ENCODE data around the gene UBAC1.

UBAC1 gene

DNA sequence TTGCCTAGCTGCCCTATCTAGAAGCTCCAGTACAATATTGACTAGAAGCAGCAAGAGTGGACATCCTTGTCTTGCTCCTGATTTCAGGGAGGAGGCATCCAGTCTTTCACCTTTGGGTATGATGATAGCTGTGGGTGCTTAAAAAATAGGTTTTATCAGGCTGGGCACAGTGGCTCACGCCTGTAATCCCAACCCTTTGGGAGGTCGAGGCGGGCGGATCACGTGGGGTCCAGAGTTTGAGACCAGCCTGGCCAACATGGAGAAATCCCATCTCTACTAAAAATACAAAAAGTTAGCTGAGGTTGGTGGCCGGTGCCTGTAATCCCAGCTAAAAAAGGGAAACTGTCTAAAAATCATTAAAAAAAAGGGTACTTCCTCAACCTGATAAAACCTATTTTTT is 51.8 kb downstream of the UBAC1 start:
- no peak for DNase-seq
- no peak for TF ChIP-seq GATA1 (IDR thresholded peaks at IDR 0.05; ENCODE audit: low read depth, low read length)
- peak; percentile 9 for TF ChIP-seq POLR2A (IDR thresholded peaks at IDR 0.05; ENCODE audit: low read length)

DNA sequence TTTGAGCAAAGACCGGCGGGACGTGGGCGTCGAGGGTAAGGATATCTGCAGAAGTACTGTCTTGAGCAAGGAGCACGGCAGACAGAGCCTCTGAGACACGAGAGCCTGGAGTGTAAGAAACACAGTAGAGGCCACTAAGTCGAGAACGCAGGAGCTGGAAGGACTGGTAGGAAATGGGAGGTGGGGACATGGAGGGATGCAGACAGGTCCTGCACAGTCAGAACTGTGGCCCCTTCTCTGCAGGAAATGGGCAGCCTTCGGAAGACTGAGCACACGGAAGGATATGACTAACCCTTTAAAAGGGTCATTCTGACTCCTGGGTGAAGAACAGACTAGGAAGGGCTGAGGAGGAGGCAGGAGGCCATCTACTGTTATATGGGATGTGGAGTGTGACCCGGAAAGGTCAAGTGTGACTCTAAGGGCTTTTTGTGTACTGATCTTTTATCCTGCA is 52.4 kb downstream of the UBAC1 start:
- TF ChIP-seq POLR2A (IDR thresholded peaks at IDR 0.05; ENCODE audit: low read length) (peak; percentile 22), GATA1 (IDR thresholded peaks at IDR 0.05; ENCODE audit: low read depth, low read length) (no peak)
- peak in 1 of 2 experiments; percentile 33 for DNase-seq

DNA sequence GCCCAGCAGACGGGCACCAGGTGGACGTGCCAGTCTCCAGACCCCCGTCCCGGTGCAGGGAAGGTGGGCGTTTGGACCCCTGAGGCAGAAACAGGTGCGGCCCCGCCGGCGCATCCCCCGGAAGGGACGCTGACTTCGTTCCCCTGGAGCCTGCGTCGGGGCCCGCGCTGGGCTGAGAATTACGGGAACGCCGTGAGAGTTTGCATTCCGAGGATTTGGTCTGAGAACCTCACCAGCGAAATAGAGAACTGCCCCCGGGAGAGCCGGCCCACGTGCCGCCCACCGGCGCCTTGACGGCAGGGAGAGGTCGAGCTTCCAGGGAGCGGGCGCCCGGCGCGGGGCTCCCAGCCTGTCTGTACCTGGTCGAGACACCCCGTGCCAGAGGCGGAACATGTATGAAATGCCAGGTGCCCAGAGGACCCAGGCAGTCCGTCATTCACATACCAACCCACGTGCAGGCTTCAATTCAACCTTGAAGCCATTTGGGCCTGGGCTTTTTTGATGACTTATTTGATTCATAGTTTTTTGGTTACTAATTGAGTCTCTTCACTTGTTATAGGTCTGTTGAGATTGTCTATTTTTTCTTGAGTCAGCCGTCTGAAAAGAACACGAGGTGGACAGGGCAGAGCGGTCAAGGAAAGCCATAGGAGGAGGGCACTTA is 53.0 kb downstream of the UBAC1 start:
- DNase-seq = no peak

DNA sequence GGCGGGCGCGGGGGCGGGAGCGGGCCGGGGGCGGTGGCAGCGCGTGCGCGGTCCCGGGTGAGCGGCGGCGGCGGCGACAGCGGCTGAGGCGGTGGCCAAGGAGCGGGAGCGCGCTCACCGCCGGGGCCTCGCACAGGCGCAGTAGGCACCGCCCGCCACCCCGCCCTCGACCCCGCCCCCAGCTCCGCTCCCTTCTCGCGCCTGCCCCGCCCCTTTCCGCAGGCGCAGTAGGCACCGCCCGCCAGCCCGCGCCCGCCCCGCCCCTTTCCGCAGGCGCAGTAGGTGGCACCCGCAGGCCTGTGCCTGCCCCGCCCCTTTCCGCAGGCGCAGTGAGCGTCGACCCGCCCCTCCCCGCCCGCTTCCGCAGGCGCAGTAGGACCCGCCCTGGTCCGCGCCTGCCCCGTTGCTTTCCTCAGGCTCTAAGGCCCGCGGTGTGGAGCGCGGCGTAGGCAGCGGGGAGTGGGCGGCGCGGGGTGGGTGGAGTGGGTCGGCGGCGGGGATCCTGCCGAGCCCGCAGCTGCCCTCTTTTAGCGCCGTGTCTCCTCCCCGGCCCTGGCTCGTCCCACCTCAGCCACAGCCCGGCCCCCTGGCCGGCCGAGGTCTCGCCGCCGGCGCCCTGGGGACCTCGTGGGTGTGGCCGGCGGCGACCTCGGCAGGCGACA is 53.6 kb downstream of the UBAC1 start, which contains the start of gene CAMSAP1:
Gene CAMSAP1, minus strand, starts transcription at position 116 of the 662 bp plus-strand sequence. CDS start 387 bp downstream, outside the sequence.
- peak; percentile 96 to 99 for DNase-seq
- TF ChIP-seq POLR2A (IDR thresholded peaks at IDR 0.05; ENCODE audit: low read length) = peak; percentile 29
- TF ChIP-seq GATA1 (IDR thresholded peaks at IDR 0.05; ENCODE audit: low read depth, low read length) = no peak

More for the DNA sequence above, 53.0 kb downstream of the UBAC1 start:
- TF ChIP-seq GATA1 (IDR thresholded peaks at IDR 0.05; ENCODE audit: low read depth, low read length) = no peak
- no peak for TF ChIP-seq POLR2A (IDR thresholded peaks at IDR 0.05; ENCODE audit: low read length)

DNA sequence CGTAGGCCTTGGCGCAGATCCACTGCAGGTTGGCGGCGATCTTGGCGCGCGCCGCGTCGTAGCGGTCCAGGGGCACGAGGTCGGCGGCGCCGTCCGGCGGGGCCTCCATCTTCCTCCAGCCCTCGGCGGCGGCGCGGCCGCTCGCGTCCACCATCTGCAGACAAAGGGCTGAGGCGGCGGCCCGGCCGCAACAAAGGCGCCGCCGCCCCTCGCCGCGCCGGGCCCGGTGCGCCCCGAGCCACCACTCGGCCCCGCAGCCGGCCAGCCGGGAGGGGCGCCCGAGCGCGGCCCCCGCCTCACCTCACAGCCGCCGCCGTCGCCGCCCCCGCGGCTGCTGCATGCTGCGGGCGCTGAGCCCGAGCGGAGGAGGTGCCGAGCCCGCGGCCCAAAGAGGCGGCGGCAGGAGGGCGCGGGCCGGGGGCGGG is 54.2 kb downstream of the UBAC1 start:
- peak in 1 of 2 experiments; percentile 74 for DNase-seq
- TF ChIP-seq GATA1 (IDR thresholded peaks at IDR 0.05; ENCODE audit: low read depth, low read length) (no peak), POLR2A (IDR thresholded peaks at IDR 0.05; ENCODE audit: low read length) (no peak)

DNA sequence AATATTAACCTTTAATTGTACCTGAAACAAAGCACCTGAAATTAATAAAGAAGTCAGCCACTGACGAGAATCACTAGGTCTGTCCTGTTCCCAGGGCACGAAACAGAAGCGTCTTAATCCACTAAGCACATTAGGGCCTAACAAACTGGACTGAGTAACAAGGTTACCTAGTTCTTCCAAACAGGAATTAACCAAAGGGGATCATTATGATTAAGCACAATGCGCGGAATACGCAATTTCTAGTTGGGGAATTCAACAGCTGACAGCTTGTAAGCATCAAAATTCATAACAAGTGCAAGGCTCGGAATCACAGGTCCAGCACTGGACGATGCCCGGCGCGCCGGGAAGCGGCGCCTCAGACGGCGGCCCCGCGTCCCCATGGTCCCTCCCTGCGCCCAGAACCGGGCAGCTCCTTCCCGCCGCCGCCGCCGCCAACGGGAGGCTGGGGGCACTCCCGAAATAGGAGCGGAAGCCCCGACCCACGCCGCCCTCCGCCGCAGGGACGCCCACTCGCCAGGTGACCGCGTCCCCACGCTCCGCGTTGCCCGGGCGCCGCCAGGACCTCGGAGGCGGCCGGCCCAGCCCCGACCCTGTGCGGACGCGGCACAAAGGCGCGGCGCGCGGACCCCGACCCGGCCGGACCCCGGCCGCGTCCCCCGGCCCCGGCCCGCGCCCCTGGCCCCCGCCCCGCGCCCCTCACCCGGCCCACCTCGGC is 54.7 kb downstream of the UBAC1 start:
- no peak for TF ChIP-seq GATA1 (IDR thresholded peaks at IDR 0.05; ENCODE audit: low read depth, low read length)
- TF ChIP-seq POLR2A (IDR thresholded peaks at IDR 0.05; ENCODE audit: low read length) = no peak
- peak; percentile 65 to 66 for DNase-seq

DNA sequence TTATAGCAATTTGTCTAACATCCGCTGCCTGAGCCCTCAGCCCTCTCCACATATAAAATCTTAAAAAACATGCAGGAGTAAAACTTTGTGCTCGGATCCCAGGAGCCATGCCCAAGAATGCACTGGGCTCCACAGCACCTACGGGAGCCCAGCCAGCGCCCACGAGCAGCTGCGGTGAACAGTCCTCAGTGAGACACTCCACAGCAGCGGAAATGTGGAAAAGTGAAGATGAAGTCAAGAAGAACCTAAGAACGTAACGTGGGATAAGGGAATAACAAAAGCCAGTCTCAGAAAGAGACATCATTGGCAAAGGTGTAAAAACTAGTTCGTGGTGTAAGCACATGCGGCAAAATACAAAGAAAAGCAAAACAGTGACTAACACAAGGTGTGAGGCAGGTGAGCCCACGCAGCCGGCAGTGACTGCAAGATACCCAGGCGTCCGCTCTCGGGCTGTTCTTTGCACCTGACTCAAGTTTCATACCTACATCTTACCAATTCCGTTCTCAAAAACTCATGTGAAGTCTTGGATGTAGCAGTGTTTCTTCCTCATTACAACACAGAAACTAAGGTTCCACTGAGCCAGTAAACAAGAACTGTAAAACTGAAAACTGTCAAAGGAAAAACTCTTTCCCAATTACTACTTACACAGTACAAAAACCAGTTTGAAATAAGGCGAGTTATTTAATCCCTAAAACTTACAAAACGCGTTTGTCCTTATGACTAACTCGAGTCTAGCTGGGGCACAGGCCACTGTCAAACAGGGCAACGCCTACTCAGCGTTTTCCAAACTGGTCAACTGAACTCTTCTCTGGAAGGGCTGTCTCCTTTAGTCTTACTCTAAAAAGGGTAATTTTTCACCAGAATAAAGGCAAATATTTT is 55.6 kb downstream of the UBAC1 start:
- TF ChIP-seq POLR2A (IDR thresholded peaks at IDR 0.05; ENCODE audit: low read length) = no peak
- TF ChIP-seq GATA1 (IDR thresholded peaks at IDR 0.05; ENCODE audit: low read depth, low read length) = no peak
- DNase-seq = peak; percentile 52 to 66

DNA sequence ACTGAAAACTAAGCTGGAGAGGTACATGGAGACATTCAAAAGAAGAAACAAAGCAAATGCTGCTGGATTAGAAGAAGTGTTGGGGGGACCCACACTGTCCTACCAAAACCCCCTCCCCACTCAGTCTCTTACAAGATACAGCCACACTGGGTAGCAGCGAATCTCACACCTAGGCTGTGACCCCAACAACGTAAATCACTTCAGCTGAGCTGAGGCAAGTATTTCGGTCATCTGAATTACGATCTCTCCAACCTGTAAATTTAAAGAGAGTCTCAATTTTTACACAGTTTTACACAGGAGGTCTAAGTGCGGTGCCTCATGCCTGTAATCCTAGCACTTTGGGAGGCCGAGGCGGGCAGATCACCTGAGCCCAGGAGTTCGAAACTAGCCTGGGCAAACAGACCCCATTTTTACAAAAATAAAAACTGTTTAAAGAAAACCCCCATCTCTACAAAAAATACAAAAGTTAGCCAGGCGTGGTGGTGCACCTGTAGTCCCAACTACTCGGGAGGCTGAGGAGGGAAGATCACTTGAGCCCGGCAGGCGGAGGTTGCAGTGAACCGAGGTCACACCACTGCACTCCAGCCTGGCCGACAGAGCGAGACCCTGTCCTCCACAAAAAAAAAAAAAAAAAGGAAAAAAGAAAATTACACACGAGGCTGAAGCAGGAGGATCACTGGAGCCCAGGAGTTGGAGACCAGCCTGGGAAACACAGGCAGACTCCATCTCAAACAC is 57.2 kb downstream of the UBAC1 start:
- TF ChIP-seq POLR2A (IDR thresholded peaks at IDR 0.05; ENCODE audit: low read length) = no peak
- TF ChIP-seq GATA1 (IDR thresholded peaks at IDR 0.05; ENCODE audit: low read depth, low read length) = no peak
- DNase-seq = no peak

DNA sequence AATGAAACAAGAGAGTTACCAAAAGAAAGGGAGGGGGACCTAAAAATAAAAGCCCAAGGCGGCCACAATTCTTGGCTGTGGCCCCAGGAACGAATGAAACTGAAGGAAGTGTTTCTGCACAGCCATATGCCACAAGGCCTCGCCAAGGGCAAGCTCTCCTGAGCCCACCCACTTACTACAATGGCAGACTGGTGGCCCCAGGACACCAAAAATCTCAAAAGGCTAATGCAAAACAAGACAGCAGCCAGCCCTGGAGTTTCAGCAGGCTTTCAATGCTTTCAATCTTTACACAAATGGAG is 57.9 kb downstream of the UBAC1 start:
- DNase-seq = no peak
- TF ChIP-seq GATA1 (IDR thresholded peaks at IDR 0.05; ENCODE audit: low read depth, low read length) (no peak), POLR2A (IDR thresholded peaks at IDR 0.05; ENCODE audit: low read length) (no peak)

DNA sequence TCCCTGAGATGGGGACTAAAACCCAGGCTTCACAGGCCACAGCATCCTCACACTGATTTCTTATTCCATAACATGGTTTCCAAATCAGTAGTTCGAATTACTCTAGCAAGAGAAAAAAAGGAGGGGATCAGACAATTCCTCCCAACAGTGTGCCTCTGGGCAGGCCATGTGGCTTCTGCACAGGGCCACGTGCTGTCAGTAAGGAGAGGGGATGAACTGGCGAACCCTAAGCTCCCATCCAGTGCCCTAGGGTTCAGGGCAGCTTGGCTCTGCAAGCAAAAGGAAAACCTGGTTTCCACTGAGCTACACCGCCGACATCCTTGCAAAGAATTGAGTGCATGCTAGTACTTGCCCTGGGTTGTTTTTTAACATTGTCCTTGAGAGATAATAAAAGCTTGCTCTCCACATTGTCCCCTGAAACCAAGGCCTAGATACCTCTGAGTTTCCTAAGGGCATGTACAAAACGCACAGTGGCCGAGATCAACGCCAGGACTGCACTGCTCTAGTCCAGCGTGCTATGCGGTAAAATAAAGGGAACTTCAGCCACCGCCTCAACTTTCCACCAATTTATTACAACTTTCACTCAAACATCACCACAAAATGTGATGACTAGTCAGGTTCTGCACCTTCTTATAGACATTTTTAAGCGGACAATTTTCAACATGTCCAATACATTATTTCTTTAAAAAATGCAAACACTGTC is 58.4 kb downstream of the UBAC1 start:
- DNase-seq = no peak
- no peak for TF ChIP-seq GATA1 (IDR thresholded peaks at IDR 0.05; ENCODE audit: low read depth, low read length)
- TF ChIP-seq POLR2A (IDR thresholded peaks at IDR 0.05; ENCODE audit: low read length) = no peak

DNA sequence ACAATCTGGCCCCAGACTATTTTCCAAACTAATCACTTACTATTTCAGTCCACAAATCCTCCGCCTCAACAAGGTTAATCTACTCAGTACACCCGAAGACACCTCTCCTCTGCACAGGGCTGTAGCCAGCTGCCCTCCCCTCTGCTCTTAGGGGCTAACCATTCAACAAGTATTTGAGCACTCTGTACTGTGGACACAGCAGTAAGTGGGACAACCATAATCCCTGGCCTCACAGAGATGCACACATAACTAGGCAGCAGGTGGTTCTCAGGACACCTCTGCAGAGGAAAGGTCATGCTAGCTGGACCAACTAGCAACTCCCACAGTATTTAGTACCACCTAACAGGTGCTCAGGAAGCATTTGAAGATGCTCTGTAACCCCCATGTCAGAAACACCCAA is 59.3 kb downstream of the UBAC1 start:
- DNase-seq = no peak
- TF ChIP-seq GATA1 (IDR thresholded peaks at IDR 0.05; ENCODE audit: low read depth, low read length) (no peak), POLR2A (IDR thresholded peaks at IDR 0.05; ENCODE audit: low read length) (no peak)

DNA sequence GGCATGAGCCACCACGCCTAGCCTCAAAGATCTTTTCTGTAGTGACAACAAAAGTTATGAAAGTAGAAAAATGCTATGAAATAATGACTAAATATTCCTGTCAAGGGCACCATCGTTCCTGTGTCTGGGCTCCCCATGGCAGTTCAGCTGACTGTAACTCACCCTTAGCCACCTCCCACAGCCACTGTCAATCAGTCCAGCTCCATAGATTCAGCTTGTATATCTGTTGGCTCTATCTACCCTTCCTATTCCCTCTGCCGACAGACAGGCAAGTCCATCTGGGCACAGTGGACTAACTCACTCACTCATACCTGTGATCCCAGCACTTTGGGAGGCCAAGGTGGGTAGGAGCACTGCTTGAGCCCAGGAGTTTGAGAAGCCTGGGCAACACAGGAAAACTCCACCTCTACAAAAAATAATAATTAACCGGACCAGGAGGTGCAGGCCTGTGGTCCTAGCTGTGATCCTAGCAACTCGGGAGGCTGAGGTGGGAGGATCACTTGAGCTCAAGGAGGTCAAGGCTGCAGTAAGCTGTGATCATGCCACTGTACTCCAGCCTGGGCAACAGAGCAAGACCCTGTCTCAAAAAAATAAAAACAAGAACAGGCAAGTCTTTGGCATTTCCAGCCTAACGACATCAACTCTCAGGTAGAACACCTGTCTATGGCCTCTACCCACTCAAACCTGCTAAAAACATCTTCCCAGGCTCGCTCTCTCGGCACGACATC is 60.0 kb downstream of the UBAC1 start:
- no peak for DNase-seq
- TF ChIP-seq POLR2A (IDR thresholded peaks at IDR 0.05; ENCODE audit: low read length) (no peak), GATA1 (IDR thresholded peaks at IDR 0.05; ENCODE audit: low read depth, low read length) (no peak)

Measured in erythroblast (primary cell).